ENCODE data around the gene ZBTB12.
"Not testable (repeated sequence)": the region's sequence is repeated elsewhere in the genome, so short reads cannot be mapped to it uniquely, and the experiment has no call there.

Gene ZBTB12

GRCh38 chr6:31901953-31902643 lies at the start of gene ZBTB12:
TSS of gene ZBTB12 (minus strand) at chr6:31902086. CDS start at chr6:31901305, 781 bp downstream.
- peak; percentile 98 for DNase-seq

- no peak for DNase-seq
Measured at GRCh38 chr6:31949926-31950548, 48.2 kb upstream of the ZBTB12 start.

DNA sequence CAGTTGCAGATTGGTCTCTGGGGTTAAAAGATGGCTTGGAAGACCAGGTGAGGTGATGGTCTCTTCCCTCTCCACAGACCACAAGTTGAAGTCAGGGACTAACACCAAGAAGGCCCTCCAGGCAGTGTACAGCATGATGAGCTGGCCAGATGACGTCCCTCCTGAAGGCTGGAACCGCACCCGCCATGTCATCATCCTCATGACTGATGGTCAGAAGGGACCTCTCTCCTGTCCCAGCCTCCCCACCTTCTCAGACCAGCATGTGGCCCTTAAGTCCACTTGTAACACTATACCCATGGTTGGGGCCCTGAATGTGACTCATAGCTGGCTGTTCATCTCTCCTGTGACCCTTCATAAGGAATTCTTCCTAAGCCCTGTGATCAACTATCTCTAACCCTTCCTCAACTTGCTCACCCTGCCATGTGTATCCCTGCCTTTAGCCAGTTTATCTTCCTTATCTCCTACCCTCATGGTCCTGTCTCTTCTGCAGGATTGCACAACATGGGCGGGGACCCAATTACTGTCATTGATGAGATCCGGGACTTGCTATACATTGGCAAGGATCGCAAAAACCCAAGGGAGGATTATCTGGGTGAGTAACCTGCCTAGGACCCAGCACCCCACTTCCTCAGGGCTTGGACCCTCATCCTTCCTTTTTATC lies 47.0 kb upstream of the ZBTB12 start:
- no peak for DNase-seq

- no peak for DNase-seq
Measured at GRCh38 chr6:31948306-31948705, 46.4 kb upstream of the ZBTB12 start.

- DNase-seq = no peak
Measured at GRCh38 chr6:31947864-31948263, 46.0 kb upstream of the ZBTB12 start.

GRCh38 chr6:31947070-31947675 lies 45.3 kb upstream of the ZBTB12 start:
- no peak for DNase-seq

- no peak for DNase-seq
Measured at GRCh38 chr6:31946370-31946885, 44.5 kb upstream of the ZBTB12 start.

DNA sequence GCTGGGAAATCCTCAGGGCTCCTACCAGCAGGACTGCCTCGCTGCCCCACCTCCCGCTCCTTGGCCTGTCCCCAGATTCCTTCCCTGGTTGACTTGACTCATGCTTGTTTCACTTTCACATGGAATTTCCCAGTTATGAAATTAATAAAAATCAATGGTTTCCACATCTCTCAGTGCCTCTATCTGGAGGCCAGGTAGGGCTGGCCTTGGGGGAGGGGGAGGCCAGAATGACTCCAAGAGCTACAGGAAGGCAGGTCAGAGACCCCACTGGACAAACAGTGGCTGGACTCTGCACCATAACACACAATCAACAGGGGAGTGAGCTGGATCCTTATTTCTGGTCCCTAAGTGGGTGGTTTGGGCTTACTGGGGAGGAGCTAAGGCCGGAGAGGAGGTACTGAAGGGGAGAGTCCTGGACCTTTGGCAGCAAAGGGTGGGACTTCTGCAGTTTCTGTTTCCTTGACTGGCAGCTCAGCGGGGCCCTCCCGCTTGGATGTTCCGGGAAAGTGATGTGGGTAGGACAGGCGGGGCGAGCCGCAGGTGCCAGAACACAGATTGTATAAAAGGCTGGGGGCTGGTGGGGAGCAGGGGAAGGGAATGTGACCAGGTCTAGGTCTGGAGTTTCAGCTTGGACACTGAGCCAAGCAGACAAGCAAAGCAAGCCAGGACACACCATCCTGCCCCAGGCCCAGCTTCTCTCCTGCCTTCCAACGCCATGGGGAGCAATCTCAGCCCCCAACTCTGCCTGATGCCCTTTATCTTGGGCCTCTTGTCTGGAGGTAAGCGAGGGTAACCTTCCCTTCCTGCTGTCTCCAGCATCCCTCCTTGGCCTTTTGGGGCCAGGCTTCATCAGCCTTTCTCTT lies 43.9 kb upstream of the ZBTB12 start, which contains the start of gene CFB:
Gene CFB, plus strand, starts transcription at position 589 of the 863 bp plus-strand sequence. Its CDS starts 127 bp downstream, at position 716.
- DNase-seq = peak; percentile 60

- no peak for DNase-seq
Measured at GRCh38 chr6:31945154-31945506, 43.2 kb upstream of the ZBTB12 start.

DNA sequence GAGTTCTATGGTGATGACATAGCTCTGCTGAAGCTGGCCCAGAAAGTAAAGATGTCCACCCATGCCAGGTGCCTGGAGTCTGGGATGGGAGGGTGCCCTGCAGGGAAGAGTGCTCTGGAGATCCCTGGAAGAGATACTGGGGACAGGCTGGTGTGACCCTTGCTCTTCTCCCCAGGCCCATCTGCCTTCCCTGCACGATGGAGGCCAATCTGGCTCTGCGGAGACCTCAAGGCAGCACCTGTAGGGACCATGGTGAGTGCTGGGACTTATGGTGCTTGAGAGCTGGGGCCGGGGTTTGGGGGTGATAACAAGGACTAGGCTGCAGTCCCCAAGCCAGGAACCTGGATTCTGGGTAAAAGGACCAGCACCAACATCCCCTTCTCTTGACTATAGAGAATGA lies 41.9 kb upstream of the ZBTB12 start:
- DNase-seq = no peak

DNA sequence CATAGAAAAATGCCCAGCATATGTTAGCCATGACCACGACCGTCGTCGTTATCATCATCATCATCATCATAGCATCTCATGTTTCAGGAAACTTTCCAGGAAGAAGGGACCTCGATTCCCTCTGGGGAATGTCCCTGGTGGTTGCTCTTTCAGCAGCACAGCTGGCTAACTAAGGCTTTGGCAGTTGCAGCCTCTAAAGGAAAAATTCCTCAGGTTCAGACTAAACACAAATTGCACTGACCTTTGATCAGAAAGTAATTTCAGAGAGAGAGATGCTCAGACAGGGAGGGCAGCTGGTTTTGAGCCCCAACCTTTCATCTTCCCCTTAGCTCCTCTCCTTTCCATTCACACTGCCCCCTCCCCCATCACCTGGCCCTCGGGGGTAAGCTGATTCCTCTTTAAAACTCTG lies 38.4 kb upstream of the ZBTB12 start:
- DNase-seq = no peak

DNA sequence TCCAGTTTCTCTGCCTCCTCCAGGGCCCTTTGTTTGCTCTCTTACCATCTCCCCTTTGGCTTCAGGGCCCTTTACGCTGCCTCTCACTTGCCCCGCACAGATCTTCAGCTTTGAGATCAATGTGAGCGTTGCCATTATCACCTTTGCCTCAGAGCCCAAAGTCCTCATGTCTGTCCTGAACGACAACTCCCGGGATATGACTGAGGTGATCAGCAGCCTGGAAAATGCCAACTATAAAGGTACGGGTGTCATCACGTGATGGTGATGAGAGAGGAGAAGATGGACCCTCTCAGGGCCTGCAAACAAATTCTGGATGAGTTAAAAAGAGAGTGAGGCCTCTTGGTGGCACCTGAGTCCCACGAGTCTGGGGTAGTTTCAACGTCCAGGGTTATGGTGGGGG lies 33.9 kb upstream of the ZBTB12 start:
- DNase-seq = no peak

DNA sequence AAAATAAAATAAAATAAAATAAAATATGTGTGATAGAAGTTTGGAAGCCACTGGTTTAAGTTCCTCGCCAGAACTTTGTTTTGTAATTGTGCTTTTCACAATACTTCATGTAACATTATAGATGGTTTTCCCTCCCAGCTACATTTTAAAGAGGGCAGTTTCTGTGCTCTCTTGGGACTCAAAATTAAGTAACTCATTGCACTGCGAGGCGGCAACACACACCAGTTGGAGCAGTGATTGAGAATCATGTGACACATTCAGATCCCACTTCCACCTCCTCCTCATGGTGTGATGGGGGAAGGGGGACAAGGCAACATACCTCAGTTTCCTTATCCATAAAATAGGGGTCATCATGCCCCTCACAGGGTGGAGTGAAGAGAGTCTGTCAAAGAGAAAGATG lies 33.1 kb upstream of the ZBTB12 start:
- DNase-seq = no peak

GRCh38 chr6:31933537-31933936 lies 31.7 kb upstream of the ZBTB12 start:
- no peak for DNase-seq

DNA sequence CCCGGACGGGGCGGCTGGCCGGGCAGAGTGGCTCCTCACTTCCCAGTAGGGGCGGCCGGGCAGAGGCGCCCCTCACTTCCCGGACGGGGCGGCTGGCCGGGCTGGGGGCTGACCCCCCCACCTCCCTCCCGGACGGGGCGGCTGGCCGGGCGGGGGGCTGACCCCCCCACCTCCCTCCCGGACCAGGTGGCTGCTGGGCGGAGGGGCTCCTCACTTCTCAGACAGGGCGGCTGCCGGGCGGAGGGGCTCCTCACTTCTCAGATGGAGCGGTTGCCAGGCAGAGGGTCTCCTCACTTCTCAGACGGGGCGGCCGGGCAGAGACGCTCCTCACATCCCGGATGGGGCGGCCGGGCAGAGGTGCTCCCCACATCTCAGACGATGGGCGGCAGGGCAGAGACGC lies 30.3 kb upstream of the ZBTB12 start:
- not testable (repeated sequence) for DNase-seq

- DNase-seq = no peak
Measured at GRCh38 chr6:31930962-31931361, 29.1 kb upstream of the ZBTB12 start.

- DNase-seq = no peak
Measured at GRCh38 chr6:31928672-31928939, 26.7 kb upstream of the ZBTB12 start.

DNA sequence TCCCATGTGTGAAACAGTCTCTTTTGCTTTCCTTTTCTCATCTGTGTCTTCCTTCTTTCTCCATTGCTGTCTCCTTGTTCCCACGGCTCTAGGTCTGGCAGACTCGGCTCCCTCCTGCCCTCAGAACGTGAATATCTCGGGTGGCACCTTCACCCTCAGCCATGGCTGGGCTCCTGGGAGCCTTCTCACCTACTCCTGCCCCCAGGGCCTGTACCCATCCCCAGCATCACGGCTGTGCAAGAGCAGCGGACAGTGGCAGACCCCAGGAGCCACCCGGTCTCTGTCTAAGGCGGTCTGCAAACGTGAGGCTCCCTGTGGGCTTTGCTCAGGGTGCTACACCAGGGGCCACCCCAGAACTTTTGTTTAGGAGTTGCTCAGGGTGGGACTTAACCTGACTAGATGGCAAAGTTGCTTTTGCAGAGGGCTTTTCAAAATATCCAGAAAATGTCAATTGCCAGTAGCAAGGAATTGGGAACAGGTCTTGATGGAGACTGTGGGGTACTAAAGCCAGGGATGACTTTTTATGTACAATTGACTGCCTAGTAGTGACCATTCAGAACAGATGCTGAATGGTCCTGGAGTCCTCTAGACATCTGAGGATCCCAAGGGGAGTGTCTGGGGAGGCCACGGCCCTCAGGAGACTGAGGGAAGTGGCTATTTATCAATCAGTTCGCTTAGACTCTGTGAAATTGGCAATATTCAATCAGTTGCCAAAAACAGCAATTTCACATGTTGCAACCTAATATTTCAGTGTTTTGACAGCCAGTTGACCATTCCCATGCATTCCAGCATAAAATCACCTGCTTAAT lies 26.2 kb upstream of the ZBTB12 start:
- no peak for DNase-seq

GRCh38 chr6:31927242-31927862 lies 25.5 kb upstream of the ZBTB12 start, which contains the start of gene C2:
TSS of gene C2 (plus strand) at chr6:31927717. CDS start at chr6:31927753, 36 bp downstream.
- DNase-seq = no peak

DNA sequence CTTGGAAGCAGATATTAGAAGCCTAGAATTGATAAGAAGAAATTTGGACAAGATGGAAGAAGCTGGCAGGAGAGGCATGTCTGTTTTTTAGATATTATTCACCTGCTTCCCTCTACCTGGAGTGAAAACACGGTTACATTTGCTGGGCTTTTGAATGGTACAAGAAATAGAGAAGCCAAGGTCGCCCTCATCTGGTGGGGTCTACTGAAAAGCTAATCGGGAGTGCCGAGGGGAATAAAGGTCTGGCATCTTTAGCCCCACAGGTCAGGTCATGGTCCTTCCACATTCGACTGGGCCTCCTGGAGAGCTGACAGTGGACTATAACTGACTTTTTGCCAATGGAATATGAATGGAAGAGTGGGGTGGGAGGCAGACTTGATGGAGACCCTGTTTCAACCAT lies 21.1 kb upstream of the ZBTB12 start:
- DNase-seq = no peak

DNA sequence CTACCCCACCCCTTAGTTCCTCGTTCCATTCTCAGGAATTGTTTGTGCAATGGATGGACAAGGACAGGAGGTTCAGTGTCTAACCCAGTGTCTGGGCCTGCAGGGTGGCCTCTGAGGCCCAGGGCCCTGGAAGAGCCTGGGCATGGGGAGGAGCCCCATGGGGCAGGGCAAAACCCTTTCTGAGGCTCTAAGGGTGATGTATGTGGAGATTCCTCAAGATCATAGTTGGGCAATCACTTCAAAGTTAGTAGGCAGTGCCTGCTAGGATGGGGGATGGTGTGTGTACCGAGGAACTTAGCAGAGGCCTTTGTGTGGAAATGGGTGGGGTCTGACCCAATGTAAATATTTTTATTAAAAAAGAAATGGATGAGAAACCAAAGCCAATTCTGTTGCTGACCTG lies 18.9 kb upstream of the ZBTB12 start:
- no peak for DNase-seq

Data from left hindlimb (tissue), 1 donor.